PFSK-1 (cell line): Measurements from ENCODE around the gene PRELID3B.

Experiments used
- POLR2AphosphoS5 ChIP-seq: IDR thresholded peaks from 2 replicates; pipeline ENCODE4 v1.6.1; 2012; ENCODE audit warnings: low read depth, mild to moderate bottlenecking, control low read depth, low read length, moderate library complexity
- REST ChIP-seq, 2 experiments: IDR thresholded peaks; 2 replicates each; pipeline versions ENCODE4 v1.6.1 to v1.8.0; 2011 to 2012; ENCODE audit warnings: low read depth in 2 of 2, low read length in 2 of 2, control low read depth in 1 of 2, inconsistent platforms in 1 of 2, mild to moderate bottlenecking in 1 of 2, moderate library complexity in 1 of 2; ENCODE audit not compliant: insufficient read depth in 1 of 2

- TF ChIP-seq POLR2AphosphoS5, result no peak
- no peak for TF ChIP-seq REST (IDR thresholded peaks at IDR 0.05; ENCODE audit: insufficient read depth in 1 of 2, low read depth in 2 of 2, low read length in 2 of 2)
Measured at GRCh38 chr20:59003836-59004492, 38.6 kb downstream of the PRELID3B start.
